NOMO-1 (cell line): Measurements from ENCODE around the gene LTA.
A peak's percentile ranks its signal among the peaks of the same experiment; 100 is the strongest.

Experiments used
- DNase-seq, 2 experiments: peaks; one replicate each; lab custom pipeline; 2025; ENCODE audit not compliant: unreplicated experiment in 2 of 2; lab: John Stamatoyannopoulos, UW

Gene LTA

GRCh38 chr6:31621320-31621939 is 49.3 kb downstream of the LTA start:
- DNase-seq = no peak

GRCh38 chr6:31621991-31622390 is 49.9 kb downstream of the LTA start:
- DNase-seq = no peak

DNA sequence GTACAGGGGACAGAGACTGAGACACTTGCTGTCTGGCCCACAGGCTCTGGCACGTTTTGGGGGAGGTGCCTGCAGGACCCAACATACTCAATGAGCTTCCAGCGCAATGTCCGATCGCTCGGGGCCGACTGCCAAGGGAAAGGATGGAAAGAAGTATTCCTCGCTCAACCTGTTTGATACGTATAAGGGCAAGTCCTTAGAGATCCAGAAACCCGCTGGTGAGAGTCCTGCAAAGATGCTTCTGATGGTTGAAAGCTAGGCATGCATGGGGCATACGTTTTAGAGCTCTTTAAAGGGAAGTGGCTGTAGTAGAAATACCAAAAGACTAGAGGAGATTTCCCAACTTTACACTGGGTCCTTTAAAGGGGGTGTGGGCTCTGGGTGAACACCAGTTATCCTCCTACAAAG is 50.6 kb downstream of the LTA start:
- peak; percentile 18 to 51 for DNase-seq
